ENCODE results near the gene CASR. TPM values are rescaled to one million over a fixed set of nuclear protein-coding genes. Genes with fewer than 3 reads are reported as not detected.
"Not testable (repeated sequence)": the region's sequence is repeated elsewhere in the genome, so short reads cannot be mapped to it uniquely, and the experiment has no call there.

CASR gene
- total RNA-seq, 1 experiment from 2014 or later = not detected

- intact Hi-C loops (cut with micrococcal nuclease; ENCODE audit: unreplicated experiment) = no loop called here
Measured at GRCh38 chr3:122151480-122151879, 32.0 kb upstream of the CASR start.

GRCh38 chr3:122164983-122165382 is 18.5 kb upstream of the CASR start:
- H3K9me3 Mint-ChIP-seq (ENCODE audit: unreplicated experiment) = peaks cover 22% of the 10 kb centered on the region
- H3K9me3 ChIP-seq; H3K4me1 Mint-ChIP-seq (ENCODE audit: low read depth, unreplicated experiment); intact Hi-C loops (cut with micrococcal nuclease; ENCODE audit: unreplicated experiment); H3K27me3 ChIP-seq (replicated peaks; ENCODE audit: control insufficient read depth, insufficient read depth, low read length); H3K36me3 ChIP-seq (ENCODE audit: control insufficient read depth, insufficient read depth, low read length); DNase-seq; H3K4me1 ChIP-seq; H3K27ac Mint-ChIP-seq (ENCODE audit: unreplicated experiment); H3K4me3 ChIP-seq (ENCODE audit: low read depth, low read length); H3K27me3 Mint-ChIP-seq (ENCODE audit: insufficient read depth, unreplicated experiment); H3K36me3 Mint-ChIP-seq (ENCODE audit: insufficient read depth, unreplicated experiment); POLR2A ChIA-PET; BruUV-seq (replicated peaks); H3K4me3 Mint-ChIP-seq (ENCODE audit: unreplicated experiment); CTCF ChIA-PET: not testable (repeated sequence)

More at GRCh38 chr3:122151480-122151879, 32.0 kb upstream of the CASR start:
- Mint-ChIP-seq H3K27ac (ENCODE audit: unreplicated experiment) (no peak overlapping the region), H3K9me3 (ENCODE audit: unreplicated experiment) (peaks cover 23% of the 10 kb centered on the region), H3K27me3 (ENCODE audit: insufficient read depth, unreplicated experiment) (no peaks in the 10 kb centered on the region), H3K36me3 (ENCODE audit: insufficient read depth, unreplicated experiment) (no peaks in the 10 kb centered on the region), H3K4me1 (ENCODE audit: low read depth, unreplicated experiment) (no peaks in the 10 kb centered on the region), H3K4me3 (ENCODE audit: unreplicated experiment) (no peak overlapping the region)
- TF ChIP-seq, protein P1, sequence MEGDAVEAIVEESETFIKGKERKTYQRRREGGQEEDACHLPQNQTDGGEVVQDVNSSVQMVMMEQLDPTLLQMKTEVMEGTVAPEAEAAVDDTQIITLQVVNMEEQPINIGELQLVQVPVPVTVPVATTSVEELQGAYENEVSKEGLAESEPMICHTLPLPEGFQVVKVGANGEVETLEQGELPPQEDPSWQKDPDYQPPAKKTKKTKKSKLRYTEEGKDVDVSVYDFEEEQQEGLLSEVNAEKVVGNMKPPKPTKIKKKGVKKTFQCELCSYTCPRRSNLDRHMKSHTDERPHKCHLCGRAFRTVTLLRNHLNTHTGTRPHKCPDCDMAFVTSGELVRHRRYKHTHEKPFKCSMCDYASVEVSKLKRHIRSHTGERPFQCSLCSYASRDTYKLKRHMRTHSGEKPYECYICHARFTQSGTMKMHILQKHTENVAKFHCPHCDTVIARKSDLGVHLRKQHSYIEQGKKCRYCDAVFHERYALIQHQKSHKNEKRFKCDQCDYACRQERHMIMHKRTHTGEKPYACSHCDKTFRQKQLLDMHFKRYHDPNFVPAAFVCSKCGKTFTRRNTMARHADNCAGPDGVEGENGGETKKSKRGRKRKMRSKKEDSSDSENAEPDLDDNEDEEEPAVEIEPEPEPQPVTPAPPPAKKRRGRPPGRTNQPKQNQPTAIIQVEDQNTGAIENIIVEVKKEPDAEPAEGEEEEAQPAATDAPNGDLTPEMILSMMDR (IDR thresholded peaks at IDR 0.05; ENCODE audit: insufficient read depth in 1 of 2, low read depth in 1 of 2, low read length in 1 of 2, severe bottlenecking in 1 of 2, unreplicated experiment in 1 of 2) = no peak
- no TSS peak for BruUV-seq (replicated peaks)
- ChIA-PET POLR2A (no interaction called here), CTCF (no interaction called here)
- no peaks in the 10 kb centered on the region for H3K36me3 ChIP-seq (ENCODE audit: control insufficient read depth, insufficient read depth, low read length)
- H3K27me3 ChIP-seq (replicated peaks; ENCODE audit: control insufficient read depth, insufficient read depth, low read length) = no peaks in the 10 kb centered on the region; the same call in 1 of the 2 replicates
- H3K4me1 ChIP-seq = no peaks in the 10 kb centered on the region
- peaks cover 8% of the 10 kb centered on the region; the same call in 1 of the 2 replicates for H3K9me3 ChIP-seq
- no peak overlapping the region for H3K4me3 ChIP-seq (ENCODE audit: low read depth, low read length)
- no peak for DNase-seq

- Mint-ChIP-seq H3K4me1 (ENCODE audit: low read depth, unreplicated experiment) (no peaks in the 10 kb centered on the region), H3K36me3 (ENCODE audit: insufficient read depth, unreplicated experiment) (no peaks in the 10 kb centered on the region), H3K27me3 (ENCODE audit: insufficient read depth, unreplicated experiment) (peaks cover 6% of the 10 kb centered on the region), H3K9me3 (ENCODE audit: unreplicated experiment) (peaks cover 12% of the 10 kb centered on the region), H3K27ac (ENCODE audit: unreplicated experiment) (no peak overlapping the region), H3K4me3 (ENCODE audit: unreplicated experiment) (no peak overlapping the region)
- DNase-seq = no peak
- TF ChIP-seq, protein P1 (IDR thresholded peaks at IDR 0.05; ENCODE audit: insufficient read depth in 1 of 2, low read depth in 1 of 2, low read length in 1 of 2, severe bottlenecking in 1 of 2, unreplicated experiment in 1 of 2) = no peak
- no peaks in the 10 kb centered on the region for H3K27me3 ChIP-seq (replicated peaks; ENCODE audit: control insufficient read depth, insufficient read depth, low read length)
- no peak overlapping the region for H3K4me3 ChIP-seq (ENCODE audit: low read depth, low read length)
- no peaks in the 10 kb centered on the region for H3K36me3 ChIP-seq (ENCODE audit: control insufficient read depth, insufficient read depth, low read length)
- no peaks in the 10 kb centered on the region for H3K4me1 ChIP-seq
- intact Hi-C loops (cut with micrococcal nuclease; ENCODE audit: unreplicated experiment) = no loop called here
- no peaks in the 10 kb centered on the region for H3K9me3 ChIP-seq
- BruUV-seq (replicated peaks) = no TSS peak
- CTCF ChIA-PET = no interaction called here
- POLR2A ChIA-PET = no interaction called here
Measured at GRCh38 chr3:122167630-122168029, 15.8 kb upstream of the CASR start.

GRCh38 chr3:122168044-122168443 is 15.4 kb upstream of the CASR start:
- Mint-ChIP-seq H3K4me3 (ENCODE audit: unreplicated experiment) (no peak overlapping the region), H3K4me1 (ENCODE audit: low read depth, unreplicated experiment) (no peaks in the 10 kb centered on the region), H3K27me3 (ENCODE audit: insufficient read depth, unreplicated experiment) (peaks cover 6% of the 10 kb centered on the region)

More at GRCh38 chr3:122168044-122168443, 15.4 kb upstream of the CASR start:
- no peaks in the 10 kb centered on the region for H3K9me3 ChIP-seq
- H3K27me3 ChIP-seq (replicated peaks; ENCODE audit: control insufficient read depth, insufficient read depth, low read length) = no peaks in the 10 kb centered on the region
- TF ChIP-seq, protein P1 (IDR thresholded peaks at IDR 0.05; ENCODE audit: insufficient read depth in 1 of 2, low read depth in 1 of 2, low read length in 1 of 2, severe bottlenecking in 1 of 2, unreplicated experiment in 1 of 2) = no peak
- Mint-ChIP-seq H3K27ac (ENCODE audit: unreplicated experiment) (no peak overlapping the region), H3K9me3 (ENCODE audit: unreplicated experiment) (peaks cover 12% of the 10 kb centered on the region), H3K36me3 (ENCODE audit: insufficient read depth, unreplicated experiment) (no peaks in the 10 kb centered on the region)
- H3K4me1 ChIP-seq = no peaks in the 10 kb centered on the region
- H3K36me3 ChIP-seq (ENCODE audit: control insufficient read depth, insufficient read depth, low read length) = no peaks in the 10 kb centered on the region
- H3K4me3 ChIP-seq (ENCODE audit: low read depth, low read length) = no peak overlapping the region
- BruUV-seq (replicated peaks) = no TSS peak
- DNase-seq = no peak
- POLR2A ChIA-PET = no interaction called here
- intact Hi-C loops (cut with micrococcal nuclease; ENCODE audit: unreplicated experiment) = no loop called here
- CTCF ChIA-PET = no interaction called here

Measured in Caco-2 (cell line).